Stimulated activated CD4-positive, alpha-beta T cell treated with anti-CD3 and anti-CD28 coated beads, Interleukin-15, amount 100 ng/mL, for 1 hour (primary cell): ENCODE measurements around the gene VEGFD.

Experiments used
- DNase-seq, 2 donors: peaks; one replicate each; pipeline ENCODE4 v3.0.0-alpha.2; 2020; ENCODE audit warnings: low read depth in 1 of 2, low spot score in 1 of 2

The VEGFD gene, protein sequence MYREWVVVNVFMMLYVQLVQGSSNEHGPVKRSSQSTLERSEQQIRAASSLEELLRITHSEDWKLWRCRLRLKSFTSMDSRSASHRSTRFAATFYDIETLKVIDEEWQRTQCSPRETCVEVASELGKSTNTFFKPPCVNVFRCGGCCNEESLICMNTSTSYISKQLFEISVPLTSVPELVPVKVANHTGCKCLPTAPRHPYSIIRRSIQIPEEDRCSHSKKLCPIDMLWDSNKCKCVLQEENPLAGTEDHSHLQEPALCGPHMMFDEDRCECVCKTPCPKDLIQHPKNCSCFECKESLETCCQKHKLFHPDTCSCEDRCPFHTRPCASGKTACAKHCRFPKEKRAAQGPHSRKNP

DNA sequence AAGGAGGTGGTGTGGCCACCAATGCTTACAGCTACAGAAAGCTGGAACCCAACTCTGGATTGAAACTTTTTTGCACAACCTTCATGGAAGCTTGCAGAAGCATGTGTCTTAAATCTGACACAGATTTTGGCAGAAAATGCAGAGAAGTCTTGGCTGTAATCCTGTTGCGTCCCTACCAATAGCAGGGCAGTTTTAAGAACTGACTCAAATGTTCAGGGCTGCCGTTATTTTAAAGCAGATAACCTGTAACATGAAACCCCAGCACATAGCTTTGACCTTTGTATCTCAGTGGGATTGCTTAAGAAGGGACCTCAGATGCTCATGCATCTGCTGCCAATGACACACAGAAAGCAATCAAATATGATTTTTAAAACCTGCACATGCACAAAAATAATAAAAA is at the start of gene VEGFD:
VEGFD (minus strand) TSS at position 110 of the 400 bp plus-strand sequence. CDS start 467 bp downstream, outside the sequence.
- DNase-seq = no peak

DNA sequence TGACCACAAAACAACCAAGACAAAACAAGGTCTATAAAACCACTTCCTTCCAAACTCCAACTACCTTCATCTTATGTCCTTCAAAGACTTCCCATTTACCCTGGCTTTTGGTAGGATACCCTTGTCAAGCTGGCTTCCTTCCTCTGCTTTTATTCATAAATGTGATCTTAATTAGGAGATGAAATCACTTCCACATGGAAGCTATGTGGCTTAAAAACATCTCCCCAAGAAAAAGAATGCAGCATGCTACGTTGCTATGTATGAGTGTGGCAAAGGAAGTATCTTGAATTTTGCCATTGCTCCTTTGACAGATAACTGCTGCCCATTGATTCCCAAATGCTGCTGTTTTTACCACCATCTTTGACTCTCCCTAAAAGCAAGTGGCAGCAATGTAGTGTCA is 46.4 kb upstream of the VEGFD start:
- DNase-seq = no peak

DNA sequence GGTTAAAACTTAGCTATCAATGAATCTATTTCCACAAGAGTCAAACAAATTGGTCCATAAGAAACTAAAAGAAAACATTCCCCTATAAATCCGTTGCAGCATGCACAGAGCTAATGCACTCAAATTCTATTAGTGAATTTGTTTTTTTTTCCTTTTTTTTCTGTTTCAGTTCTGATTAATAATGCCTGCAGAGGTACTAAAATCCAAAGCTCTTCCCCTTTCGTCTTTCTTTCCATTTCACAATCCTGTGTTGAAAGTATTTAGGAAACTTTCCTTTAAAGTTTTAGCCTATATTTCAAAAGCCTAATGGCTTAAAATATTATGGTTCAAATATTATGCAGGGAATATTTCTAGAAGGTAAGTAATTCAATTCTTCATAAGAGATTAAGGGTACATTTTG is 45.9 kb upstream of the VEGFD start:
- DNase-seq = no peak

DNA sequence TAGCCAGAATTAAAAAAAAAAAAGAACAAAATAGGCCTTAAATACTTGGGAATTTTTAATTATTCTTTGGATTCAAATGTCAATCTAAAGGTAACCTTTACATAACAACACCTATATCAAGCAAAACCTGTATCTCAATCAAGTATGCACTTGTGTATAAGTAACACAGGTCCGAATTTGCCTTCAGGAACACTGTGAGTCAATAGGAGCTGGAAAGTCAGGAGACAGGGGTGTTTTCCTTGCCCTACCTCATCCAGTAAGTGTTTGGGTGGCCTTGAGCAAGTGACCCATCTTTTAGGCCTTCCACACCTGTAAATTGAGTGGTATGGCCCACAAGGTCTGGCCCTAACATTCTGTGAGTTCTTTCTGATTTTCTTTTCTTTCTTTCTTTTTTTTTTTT is 40.8 kb upstream of the VEGFD start:
- no peak for DNase-seq

DNA sequence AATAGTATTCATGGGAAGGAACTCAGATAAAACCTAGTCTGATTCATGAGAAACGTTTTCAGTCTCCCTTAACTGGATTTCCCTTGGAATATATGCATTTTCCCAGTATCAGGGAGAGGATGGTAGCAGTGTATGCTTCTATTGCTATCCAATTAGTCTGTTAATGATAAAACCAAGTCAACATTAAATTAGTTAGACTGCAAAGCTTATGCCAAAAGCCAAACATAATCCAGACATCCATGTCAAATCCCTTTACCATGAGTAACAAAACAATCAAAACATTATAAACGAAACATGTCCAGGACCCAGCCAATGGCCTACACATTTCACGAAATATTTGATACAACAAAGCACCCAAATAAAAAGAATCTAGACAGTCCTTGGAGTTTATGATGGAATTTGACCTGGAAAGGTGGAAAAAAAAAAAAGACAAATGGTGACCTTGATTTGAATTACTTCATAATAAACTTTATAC is 34.5 kb upstream of the VEGFD start:
- DNase-seq = no peak

DNA sequence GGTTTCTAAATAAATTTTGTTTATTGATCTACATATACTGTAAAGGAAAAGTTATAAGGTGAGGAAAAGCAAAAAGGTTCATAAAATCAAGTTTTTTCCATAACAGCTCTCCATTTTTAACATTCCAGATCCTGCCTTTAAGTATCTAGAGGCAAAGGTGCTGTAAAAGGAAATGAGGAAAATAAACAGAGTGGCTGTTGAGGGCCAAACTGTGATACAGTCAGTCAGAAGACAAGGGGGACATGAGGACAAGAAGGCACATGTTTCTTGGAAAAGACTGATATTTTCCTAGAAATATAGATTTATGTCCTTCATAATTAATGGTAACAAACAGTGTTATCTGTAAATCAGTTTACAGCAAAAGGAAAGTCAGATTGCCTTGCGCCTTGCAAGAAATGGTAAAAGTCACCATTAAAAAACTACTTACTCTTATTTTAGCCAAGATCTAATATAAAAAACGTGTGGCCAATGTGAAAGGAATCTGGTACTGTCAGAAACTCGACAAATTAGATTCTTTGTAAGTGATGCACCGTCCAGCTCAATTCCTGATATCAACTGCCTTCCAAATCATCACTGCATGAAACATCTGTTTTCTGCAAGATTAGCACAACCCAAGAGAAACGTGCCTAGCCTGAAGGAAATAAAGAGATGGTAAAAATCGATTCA is 34.0 kb upstream of the VEGFD start:
- DNase-seq = no peak

DNA sequence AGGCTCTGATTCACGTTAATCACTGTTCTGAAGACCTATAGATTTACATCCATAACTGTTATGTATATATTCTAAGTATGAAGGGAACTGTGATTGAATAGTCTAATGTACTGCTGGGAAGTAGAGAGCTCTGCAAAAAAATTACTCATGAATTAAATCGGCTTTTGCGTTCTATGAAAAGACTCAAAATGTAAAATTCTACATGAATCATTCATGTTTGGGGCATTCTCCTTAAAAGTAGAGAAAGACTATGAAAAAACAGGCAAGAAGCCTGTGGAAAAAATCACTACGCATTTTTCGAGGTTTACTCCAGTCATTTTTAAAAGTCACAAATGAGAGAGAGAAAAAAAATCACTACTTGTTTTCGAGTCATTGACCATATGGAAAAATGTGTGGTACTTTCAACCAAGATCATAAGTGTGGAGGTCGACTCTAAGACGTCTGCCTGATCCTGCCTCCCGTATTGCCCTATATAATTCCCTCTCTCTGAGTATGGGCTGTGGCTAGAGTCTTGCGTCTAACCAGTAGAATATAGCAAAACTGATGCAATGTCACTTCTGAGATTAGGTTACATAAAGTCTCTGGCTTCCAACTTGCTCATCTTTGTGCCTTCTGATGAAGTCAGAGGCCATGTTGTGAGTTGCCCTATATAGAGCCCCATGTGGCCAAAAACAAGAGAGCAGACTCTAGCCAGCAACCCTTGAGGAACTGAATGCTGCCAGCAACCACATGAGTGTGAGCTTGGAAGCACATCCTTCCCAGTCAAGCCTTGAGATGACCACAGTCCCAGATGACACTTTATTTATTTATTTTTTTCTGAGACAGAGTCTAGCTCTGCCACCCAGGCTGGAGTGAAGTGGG is 32.1 kb upstream of the VEGFD start:
- DNase-seq = no peak

DNA sequence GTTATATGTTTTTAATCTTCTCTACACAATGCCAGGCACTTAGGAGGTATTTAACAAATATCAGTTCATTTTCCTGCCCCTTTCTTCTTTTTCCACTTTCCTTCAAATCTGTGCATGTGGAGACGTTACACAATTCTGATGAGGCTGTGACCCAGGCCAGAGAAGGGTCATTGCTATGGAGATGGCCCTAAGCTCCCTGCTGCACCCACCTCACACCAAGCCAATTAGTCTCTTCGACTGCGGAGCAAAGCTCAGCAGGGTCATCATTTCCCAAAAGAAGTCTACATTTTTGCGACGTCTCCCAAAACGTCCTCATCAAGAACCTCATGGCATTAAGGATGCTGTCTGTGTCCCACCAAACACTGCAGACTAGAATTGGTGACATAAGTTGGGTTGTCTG is 28.9 kb upstream of the VEGFD start:
- DNase-seq = no peak

DNA sequence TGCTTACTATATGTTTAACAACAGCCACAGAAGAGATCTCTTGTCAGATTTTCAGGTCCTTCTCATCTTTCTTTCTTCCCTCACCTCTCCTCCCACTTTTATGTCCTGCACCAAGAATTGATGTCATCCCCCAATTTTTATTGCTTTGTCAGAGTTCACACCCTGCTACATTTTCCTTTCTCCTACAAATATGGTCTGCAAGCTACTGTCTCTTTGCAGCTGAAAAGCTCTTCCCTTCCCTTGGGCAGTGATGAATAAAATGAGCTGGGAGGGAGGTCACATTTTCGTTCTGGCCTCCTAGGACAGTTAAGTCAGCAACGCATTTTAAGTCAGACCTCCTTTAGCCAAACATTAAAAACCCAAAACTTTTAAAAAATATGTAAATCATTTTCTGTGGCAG is 26.7 kb upstream of the VEGFD start:
- DNase-seq = no peak

DNA sequence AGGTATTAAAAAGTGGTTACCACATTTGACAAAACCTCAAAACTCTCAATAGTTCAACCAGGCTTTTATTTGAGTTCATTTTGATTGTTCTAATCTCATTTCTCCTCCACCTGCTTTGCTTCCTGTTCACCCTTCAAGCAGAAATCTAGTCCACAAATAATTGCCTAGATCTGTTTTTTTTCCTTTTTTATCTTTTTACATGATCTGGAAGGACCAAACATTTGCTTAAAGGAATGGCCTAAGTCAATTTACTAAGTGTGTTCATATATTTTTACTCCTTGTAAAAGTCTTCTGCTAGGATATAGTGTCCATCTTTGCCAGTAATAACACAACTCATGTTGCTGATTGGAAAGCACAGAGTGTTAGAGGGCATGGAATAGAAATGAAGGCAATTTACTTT is 26.2 kb upstream of the VEGFD start:
- no peak for DNase-seq

DNA sequence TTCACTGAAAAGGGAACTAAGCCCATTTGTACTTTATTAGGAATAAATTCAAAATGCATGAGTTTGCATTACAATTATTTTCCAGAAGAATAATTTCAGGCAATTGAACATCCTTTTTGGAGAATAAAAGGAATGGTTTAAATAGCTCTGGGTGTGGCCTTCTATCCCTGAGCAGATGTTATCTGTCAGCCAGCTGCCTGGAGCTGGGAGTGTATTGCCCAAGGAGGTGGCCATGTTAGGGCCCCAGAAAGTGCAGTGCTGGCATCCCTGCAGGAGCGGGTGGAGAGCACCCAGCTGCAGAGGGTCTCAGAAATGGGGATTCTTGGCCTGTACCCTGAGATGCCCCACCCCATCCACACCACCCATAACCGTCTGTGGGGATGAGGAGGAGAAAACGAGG is 21.6 kb upstream of the VEGFD start:
- no peak for DNase-seq

DNA sequence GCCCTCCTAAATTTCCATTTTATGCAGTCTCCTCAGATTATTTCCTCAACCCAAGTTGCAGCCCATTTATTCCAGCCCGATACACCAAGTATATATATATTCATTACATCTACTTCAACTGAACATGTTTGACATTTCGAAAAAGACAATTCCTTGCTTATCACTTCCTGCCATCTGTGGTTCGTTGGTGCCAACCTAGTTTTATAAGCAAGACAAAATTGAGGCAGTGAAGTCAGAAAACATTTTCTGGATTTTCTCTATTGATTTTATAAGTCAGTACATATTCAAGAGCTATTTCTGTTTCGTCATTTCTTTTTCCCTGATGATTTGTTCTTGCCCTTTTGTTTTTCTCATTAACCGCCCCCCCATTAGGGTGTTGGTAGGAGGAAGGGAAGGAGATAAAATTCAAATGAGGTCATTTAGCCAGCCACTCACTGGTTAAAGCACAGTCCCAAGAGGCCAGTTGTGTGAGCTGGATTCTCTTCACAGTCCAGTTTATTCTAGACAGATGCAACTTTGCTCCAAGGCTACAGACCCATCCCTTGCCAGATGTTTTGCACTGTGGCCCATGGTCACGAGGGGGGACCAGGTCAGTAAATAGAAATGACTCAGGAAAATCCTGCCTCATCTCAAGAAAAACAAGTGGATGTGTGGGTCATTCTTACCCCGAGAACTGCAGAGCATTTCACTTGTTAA is 20.3 kb upstream of the VEGFD start:
- DNase-seq = no peak

DNA sequence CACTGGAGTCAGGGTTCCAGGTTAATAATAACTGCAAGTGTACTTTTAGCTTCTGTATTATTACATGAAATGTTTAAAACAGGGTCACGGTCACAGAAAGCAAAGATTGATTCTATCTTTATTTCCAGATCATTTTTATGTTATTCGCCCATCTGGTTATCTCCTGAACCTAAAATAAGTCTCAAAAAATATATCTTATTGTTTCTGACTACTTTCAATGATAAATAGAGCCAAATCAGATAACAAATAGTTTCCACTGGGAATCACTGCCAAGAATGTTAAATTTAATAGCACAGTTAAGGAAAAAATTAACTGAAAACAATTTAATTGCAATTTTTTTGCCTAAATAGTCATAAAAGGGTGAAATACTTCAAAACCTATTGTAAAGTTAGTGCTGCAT is 17.2 kb upstream of the VEGFD start:
- no peak for DNase-seq

DNA sequence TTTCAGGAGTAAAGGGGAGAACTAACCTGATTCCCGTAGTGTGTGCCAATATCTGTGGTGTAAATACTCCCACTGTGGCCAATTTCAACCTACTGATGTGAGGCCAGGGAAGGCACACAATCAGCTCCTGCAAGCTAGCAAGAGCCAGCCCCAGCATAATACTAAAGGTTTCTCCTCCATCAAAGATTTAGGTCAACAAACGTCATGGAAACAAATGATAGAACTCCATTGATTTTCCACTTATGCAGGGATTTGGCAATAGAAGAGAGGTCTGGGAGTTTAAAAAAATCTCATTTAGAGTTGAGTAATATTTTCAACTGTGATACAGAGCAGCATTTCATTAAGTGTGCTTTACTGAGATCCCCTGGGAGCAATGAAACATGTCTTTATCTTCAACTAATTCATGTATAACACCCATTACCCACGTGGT is 15.8 kb upstream of the VEGFD start:
- DNase-seq = no peak

DNA sequence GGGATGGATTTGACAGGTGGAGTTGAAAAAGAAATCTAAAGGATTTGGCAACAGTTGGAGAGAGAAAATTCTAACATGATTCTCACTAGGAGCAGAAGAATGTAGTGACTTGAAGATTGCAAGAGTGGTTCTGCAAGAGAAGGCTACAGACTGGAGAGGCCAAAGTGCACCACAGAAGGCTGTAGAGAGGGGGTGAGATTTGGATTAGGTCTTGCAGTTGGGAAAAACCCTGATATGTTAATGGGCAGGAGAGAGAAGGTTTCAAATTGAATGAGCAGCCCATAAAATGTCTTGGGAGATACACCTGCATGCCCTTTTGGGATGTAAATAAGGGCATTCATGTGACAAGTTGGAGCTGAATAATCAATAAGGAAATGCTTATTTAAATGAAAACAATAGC is 14.7 kb upstream of the VEGFD start:
- DNase-seq = no peak

DNA sequence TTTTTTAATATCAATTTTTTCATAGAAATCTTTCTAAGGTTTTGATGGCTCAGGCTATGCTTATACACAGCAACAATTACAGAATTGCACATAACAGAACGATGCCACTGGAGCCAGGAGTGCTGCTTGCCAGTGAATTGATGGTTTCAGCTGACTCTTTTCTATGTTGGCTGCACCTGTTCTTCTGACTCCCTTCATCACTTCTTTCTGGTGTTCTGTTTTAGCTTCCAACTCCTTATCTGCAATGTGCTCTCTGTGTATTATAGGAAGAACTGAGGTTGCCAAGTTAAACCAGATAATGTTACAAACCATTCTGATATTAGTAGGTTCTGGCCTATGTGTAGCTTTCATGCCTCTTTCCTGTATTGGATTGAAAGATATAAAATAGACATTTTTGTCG is 11.6 kb upstream of the VEGFD start:
- no peak for DNase-seq

DNA sequence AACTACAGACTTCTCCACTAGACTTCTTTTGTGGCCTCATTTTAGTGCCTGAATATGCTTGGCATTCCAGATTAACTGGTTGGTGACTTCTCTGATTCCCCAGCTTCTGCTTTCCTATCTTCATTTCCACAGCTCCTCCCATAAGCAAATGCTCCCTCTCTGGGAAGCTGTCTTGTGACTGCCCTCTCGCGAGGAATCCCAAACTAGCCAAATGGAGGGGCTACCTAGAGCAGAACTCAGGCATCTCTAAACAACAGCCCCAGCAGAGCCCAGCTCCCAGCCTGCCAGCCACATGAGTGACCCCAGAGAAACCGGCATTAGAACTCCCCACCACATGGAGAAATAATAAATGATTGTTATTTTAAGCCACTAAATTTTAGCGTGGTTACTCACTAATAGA is 7.6 kb upstream of the VEGFD start:
- DNase-seq = no peak

DNA sequence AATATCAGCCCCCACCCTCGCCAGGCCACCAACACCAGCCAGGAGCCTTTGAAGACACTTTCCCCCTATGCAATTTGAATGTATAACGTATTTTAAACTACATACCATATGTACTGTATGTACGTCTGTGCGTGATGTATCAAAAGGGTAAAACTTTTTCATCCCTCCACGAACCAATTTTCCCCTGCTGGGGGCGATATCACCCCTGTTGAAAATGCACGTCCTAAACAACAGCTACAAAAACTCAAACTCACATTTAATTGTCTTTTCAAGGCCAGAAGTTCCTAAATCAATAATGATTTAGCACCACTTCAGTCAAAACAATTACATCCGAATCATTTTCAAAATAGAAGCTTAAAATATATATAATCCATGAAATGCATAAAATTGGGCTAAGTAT is 1.4 kb downstream of the VEGFD start:
- DNase-seq = no peak

DNA sequence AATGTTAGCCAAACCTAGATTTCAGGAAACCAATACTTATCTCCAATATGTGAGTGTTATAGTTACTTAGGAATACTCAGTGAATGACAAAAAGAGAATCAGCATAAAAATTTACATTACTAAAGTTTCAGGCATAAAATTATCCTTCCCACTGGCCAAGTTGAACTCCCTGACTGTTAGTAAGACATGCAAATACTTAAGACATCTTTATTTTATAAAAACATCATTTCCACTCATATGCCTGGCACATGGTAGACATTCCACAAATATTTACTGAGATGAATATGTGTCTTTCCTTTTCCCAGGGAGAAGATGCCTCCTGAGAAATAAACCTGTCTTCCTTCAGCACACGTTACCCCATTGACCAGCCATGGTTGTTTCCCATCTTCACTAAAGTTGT is 7.3 kb downstream of the VEGFD start:
- DNase-seq = no peak

DNA sequence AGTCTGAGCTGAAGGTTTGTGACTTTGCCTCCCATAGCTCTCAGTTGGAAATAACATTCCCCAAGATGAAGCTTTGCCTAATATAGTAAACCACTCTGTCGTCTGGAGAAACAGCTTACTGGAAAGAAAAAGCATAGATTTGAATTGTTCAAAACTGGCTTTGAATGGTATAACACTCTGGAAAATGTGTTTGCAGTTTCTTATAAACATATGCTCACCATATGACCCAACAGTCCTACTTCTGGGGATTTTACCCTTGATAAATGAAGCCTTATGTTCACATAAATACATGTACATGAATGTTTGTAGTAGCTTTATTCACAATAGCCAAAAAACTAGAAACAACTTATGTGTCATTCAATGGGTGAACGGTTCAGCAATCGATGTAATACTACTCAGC is 10.2 kb downstream of the VEGFD start:
- no peak for DNase-seq
